HEK293 (cell line): ENCODE results near the gene ADAMTSL5.

Experiments used
- CTCF ChIA-PET: fragments of 350-600 bp; formaldehyde crosslinking; extraction: SDS; loops from one replicate; lab custom pipeline; 2021; ENCODE audit warnings: antibody characterized with exemption; lab: Yijun Ruan, JAX
- POLR2A ChIA-PET: fragments of 300-600 bp; formaldehyde crosslinking; extraction: SDS; loops from one replicate; lab custom pipeline; 2020; ENCODE audit warnings: antibody characterized with exemption, inconsistent platforms; lab: Yijun Ruan, JAX
- H3K27ac ChIP-seq: fragments of 200-500 bp; sonication (Bioruptor generic); 2 replicates; pipeline ENCODE4 v1.5.1; 2014; ENCODE audit warnings: low read depth, low read length, control low read depth, inconsistent platforms; ENCODE audit errors: extremely low read depth
- H3K36me3 ChIP-seq, 2 experiments: fragments of 200-500 bp in 1 of 2; sonication (Bioruptor generic) in 1 of 2; 1 replicate in 1 of 2; 2 replicates in 1 of 2; pipeline ENCODE4 v1.5.1; 2014 to 2017; ENCODE audit warnings: inconsistent platforms in 2 of 2, low read length in 2 of 2; ENCODE audit not compliant: control insufficient read depth in 2 of 2, insufficient read depth in 1 of 2
- H3K4me1 ChIP-seq: fragments of 200-500 bp; sonication (Bioruptor generic); 2 replicates; pipeline ENCODE4 v1.5.1; 2014; ENCODE audit warnings: mild to moderate bottlenecking, low read length, inconsistent platforms; ENCODE audit not compliant: control insufficient read depth, insufficient read depth
- H3K4me3 ChIP-seq: 2 replicates; pipeline ENCODE4 v1.5.1; 2011; ENCODE audit warnings: low read depth, mild to moderate bottlenecking, control low read depth, low read length, moderate library complexity
- H3K9me3 ChIP-seq: fragments of 200-500 bp; sonication (Bioruptor generic); 2 replicates; pipeline ENCODE4 v1.5.1; 2014; ENCODE audit warnings: low read depth, low read length, inconsistent platforms; ENCODE audit not compliant: control insufficient read depth, insufficient read depth
- HIC1 ChIP-seq: fragments of 450-650 bp; formaldehyde crosslinking; IDR thresholded peaks from 2 replicates; pipeline ENCODE4 v1.5.1; 2016; ENCODE audit warnings: missing biosample characterization, missing genetic modification characterization
- KLF9 ChIP-seq: fragments of 450-650 bp; formaldehyde crosslinking; IDR thresholded peaks from 2 replicates; pipeline ENCODE4 v1.5.1; 2016; ENCODE audit warnings: missing biosample characterization, missing genetic modification characterization, low read depth
- OVOL3 ChIP-seq: fragments of 450-650 bp; formaldehyde crosslinking; IDR thresholded peaks from 2 replicates; pipeline ENCODE4 v1.5.1; 2016; ENCODE audit warnings: missing biosample characterization, missing genetic modification characterization
- ZNF138 ChIP-seq: fragments of 450-650 bp; formaldehyde crosslinking; IDR thresholded peaks from 2 replicates; pipeline ENCODE4 v1.5.1; 2016; ENCODE audit warnings: missing biosample characterization, missing genetic modification characterization, borderline replicate concordance
- ZNF157 ChIP-seq: fragments of 450-650 bp; formaldehyde crosslinking; IDR thresholded peaks from 2 replicates; pipeline ENCODE4 v1.5.1; 2016; ENCODE audit warnings: missing biosample characterization, missing genetic modification characterization
- ZNF596 ChIP-seq: fragments of 450-650 bp; IDR thresholded peaks from 2 replicates; pipeline ENCODE4 v1.5.0; 2018; ENCODE audit warnings: missing biosample characterization, mild to moderate bottlenecking, missing genetic modification characterization, moderate library complexity
- ZNF664 ChIP-seq: fragments of 450-650 bp; formaldehyde crosslinking; IDR thresholded peaks from 2 replicates; pipeline ENCODE4 v1.5.1; 2016; ENCODE audit warnings: missing biosample characterization, missing genetic modification characterization
- TF ChIP-seq, protein P1 (sequence below): fragments of 450-650 bp; formaldehyde crosslinking; IDR thresholded peaks from 2 replicates; pipeline ENCODE4 v1.5.1; 2016; ENCODE audit warnings: missing biosample characterization, missing genetic modification characterization
- TF ChIP-seq, protein P2 (sequence below): fragments of 450-650 bp; formaldehyde crosslinking; IDR thresholded peaks from 2 replicates; pipeline ENCODE4 v1.5.1; 2016; ENCODE audit warnings: missing biosample characterization, missing genetic modification characterization, low read depth

The ADAMTSL5 gene

DNA sequence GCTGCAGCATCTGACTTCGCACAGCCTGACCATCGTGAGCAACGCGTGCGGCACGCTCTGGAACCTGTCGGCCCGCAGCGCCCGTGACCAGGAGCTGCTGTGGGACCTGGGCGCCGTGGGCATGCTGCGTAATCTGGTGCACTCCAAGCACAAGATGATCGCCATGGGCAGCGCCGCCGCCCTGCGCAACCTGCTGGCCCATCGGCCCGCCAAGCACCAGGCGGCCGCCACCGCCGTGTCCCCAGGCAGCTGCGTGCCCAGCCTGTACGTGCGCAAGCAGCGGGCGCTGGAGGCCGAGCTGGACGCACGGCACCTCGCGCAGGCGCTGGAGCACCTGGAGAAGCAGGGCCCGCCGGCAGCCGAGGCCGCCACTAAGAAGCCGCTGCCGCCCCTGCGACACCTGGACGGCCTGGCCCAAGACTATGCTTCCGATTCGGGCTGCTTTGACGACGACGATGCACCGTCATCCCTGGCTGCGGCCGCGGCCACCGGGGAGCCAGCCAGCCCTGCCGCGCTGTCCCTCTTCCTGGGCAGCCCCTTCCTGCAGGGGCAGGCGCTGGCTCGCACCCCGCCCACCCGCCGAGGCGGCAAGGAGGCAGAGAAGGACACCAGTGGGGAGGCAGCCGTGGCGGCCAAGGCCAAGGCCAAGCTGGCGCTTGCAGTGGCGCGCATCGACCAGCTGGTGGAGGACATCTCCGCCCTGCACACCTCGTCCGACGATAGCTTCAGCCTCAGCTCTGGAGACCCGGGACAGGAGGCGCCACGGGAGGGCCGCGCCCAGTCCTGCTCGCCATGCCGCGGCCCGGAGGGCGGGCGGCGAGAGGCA is 47.4 kb downstream of the ADAMTSL5 start (continued):
- no peak for TF ChIP-seq ZNF596
- no peak for TF ChIP-seq ZNF138 (tag by site-specific recombination)
- TF ChIP-seq OVOL3 (tag by site-specific recombination), result no peak
- no peak for TF ChIP-seq ZNF157

- no peaks in the 10 kb centered on the region for H3K9me3 ChIP-seq
- H3K36me3 ChIP-seq, result peaks cover 0 to 25% of the 10 kb centered on the region in 2 experiments; a peak in 1 of 3 replicates
- ChIA-PET CTCF (no interaction called here), POLR2A (interaction anchor here (0.7 kb wide), 1 partner anchor 131 kb away, joined by 7 read pairs; no protein-coding TSS in a partner anchor)
- TF ChIP-seq, protein P1, sequence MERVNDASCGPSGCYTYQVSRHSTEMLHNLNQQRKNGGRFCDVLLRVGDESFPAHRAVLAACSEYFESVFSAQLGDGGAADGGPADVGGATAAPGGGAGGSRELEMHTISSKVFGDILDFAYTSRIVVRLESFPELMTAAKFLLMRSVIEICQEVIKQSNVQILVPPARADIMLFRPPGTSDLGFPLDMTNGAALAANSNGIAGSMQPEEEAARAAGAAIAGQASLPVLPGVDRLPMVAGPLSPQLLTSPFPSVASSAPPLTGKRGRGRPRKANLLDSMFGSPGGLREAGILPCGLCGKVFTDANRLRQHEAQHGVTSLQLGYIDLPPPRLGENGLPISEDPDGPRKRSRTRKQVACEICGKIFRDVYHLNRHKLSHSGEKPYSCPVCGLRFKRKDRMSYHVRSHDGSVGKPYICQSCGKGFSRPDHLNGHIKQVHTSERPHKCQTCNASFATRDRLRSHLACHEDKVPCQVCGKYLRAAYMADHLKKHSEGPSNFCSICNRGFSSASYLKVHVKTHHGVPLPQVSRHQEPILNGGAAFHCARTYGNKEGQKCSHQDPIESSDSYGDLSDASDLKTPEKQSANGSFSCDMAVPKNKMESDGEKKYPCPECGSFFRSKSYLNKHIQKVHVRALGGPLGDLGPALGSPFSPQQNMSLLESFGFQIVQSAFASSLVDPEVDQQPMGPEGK (tag by site-specific recombination), result no peak
- no peaks in the 10 kb centered on the region for H3K4me1 ChIP-seq
- no peak overlapping the region for H3K4me3 ChIP-seq
- no peak overlapping the region for H3K27ac ChIP-seq
Measured at GRCh38 chr19:1461862-1462261, 51.0 kb downstream of the ADAMTSL5 start.

DNA sequence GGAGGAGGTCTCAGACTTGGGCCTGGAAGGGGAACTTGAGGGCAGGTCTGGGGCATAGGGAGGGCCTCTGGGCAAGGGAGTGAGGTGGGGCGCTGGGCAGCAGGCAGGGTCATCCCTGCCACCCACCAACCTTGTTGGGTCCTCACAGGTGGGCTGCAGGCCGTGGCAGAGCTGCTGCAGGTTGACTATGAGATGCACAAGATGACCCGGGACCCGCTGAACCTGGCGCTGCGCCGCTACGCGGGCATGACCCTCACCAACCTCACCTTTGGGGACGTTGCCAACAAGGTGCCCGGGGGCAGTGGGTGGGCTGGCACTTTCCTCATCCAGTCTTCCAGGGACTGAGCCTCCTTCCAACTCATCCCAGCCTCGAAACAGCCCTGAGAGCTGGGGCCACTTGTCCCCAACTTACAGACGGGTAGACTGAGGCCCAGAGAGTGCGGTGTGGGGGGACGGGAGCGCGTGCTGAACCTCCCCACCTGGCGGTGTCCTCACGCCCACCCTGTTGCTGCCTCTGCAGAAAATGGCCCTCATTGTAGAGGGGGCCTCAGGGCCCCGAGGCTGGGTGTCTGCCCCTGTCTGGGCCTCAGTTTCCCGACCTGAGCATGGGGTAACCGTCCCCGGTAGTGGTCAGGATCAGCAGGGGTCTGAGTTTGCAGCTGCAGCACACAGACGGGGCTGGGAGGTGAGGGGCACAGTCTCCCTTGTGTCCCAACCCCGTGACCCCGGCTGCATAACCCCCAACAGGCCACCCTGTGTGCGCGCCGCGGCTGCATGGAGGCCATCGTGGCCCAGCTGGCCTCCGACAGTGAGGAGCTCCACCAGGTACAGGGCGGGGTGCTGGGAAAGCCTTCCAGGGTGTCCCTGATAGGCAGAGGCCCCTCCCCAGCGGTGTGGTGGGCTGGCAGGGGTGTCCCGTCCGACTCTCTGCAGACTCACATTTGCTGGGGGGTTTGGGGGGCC is 52.5 kb downstream of the ADAMTSL5 start:
- H3K4me1 ChIP-seq, result no peaks in the 10 kb centered on the region
- no peaks in the 10 kb centered on the region for H3K9me3 ChIP-seq
- H3K27ac ChIP-seq, result no peak overlapping the region
- ChIA-PET CTCF (interaction anchor here (0.6 kb wide), 1 partner anchor 212 kb away, joined by 4 read pairs; no protein-coding TSS in a partner anchor), POLR2A (no interaction called here)
- H3K36me3 ChIP-seq, result peaks cover 0 to 20% of the 10 kb centered on the region in 2 experiments; a peak in 1 of 3 replicates
- H3K4me3 ChIP-seq, result no peak overlapping the region
- TF ChIP-seq HIC1 (peak; percentile 93), KLF9 (tag by site-specific recombination) (no peak)
- TF ChIP-seq, all 188 proteins: peak for 1

DNA sequence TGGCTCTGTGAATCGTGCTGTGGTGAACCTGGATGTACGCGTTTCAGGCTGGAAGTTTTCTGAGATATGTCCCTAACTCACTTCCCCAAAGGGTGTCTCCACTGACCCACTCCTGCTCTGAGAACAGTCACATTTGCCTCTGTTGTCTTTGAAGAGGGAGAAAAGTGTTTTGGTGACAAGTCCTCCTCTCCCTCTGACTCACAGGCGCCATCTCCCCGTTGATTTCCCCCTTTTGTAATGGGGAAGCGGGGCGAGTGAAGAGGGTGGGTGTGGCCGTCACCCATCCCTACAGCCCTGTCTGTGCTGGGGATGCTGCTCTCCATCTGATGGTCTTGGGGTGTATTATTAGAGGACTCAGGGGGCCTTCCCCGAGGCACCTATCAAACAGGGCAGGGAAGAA is 53.3 kb downstream of the ADAMTSL5 start:
- H3K36me3 ChIP-seq, result peaks cover 0 to 16% of the 10 kb centered on the region in 2 experiments; a peak in 1 of 3 replicates
- no peaks in the 10 kb centered on the region for H3K9me3 ChIP-seq
- POLR2A ChIA-PET, result interaction anchor here (1.3 kb wide), 1 partner anchor 12 kb away, joined by 4 read pairs; no protein-coding TSS in a partner anchor
- CTCF ChIA-PET, result no interaction called here
- no peaks in the 10 kb centered on the region for H3K4me1 ChIP-seq
- 0 out of 2 replicates have a peak, but pooled peaks have one; percentile 61 for TF ChIP-seq ZNF664 (tag by site-specific recombination)
- TF ChIP-seq, protein P2, sequence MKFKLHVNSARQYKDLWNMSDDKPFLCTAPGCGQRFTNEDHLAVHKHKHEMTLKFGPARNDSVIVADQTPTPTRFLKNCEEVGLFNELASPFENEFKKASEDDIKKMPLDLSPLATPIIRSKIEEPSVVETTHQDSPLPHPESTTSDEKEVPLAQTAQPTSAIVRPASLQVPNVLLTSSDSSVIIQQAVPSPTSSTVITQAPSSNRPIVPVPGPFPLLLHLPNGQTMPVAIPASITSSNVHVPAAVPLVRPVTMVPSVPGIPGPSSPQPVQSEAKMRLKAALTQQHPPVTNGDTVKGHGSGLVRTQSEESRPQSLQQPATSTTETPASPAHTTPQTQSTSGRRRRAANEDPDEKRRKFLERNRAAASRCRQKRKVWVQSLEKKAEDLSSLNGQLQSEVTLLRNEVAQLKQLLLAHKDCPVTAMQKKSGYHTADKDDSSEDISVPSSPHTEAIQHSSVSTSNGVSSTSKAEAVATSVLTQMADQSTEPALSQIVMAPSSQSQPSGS, result no peak
- H3K4me3 ChIP-seq, result no peak overlapping the region
- no peak overlapping the region for H3K27ac ChIP-seq
